HepG2 (cell line): ENCODE results near the gene SIX4. TPM values are rescaled to one million over a fixed set of nuclear protein-coding genes. Genes with fewer than 3 reads are reported as not detected.

Experiments used
- ARID5B ChIP-seq: IDR thresholded peaks from 2 replicates; pipeline ENCODE4 v1.4.0; 2020; ENCODE audit warnings: mild to moderate bottlenecking, missing genetic modification reagents
- EP300 ChIP-seq, 3 experiments: sonication (generic) in 1 of 3; formaldehyde crosslinking in 1 of 3; IDR thresholded peaks; 2 replicates each; pipeline versions ENCODE4 v1.5.1 to v1.6.1; 2011 to 2020; ENCODE audit warnings: low read depth in 2 of 3, low read length in 2 of 3, borderline replicate concordance in 1 of 3, improper control_type of control experiment in 1 of 3, mild to moderate bottlenecking in 1 of 3, missing genetic modification reagents in 1 of 3, moderate library complexity in 1 of 3
- FOSL2 ChIP-seq: sonication (generic); formaldehyde crosslinking; IDR thresholded peaks from 2 replicates; pipeline ENCODE4 v1.4.0; 2020; ENCODE audit warnings: missing genetic modification reagents
- GATAD2A ChIP-seq: IDR thresholded peaks from 2 replicates; pipeline ENCODE4 v1.6.1; 2016
- HOMEZ ChIP-seq: IDR thresholded peaks from 2 replicates; pipeline ENCODE4 v1.6.1; 2016; ENCODE audit warnings: low read depth
- JDP2 ChIP-seq: sonication (generic); formaldehyde crosslinking; IDR thresholded peaks from 2 replicates; pipeline ENCODE4 v1.8.1; 2022; ENCODE audit warnings: missing genetic modification reagents, borderline replicate concordance
- LBX2 ChIP-seq: sonication (generic); formaldehyde crosslinking; IDR thresholded peaks from 2 replicates; pipeline ENCODE4 v1.5.0; 2020; ENCODE audit warnings: missing genetic modification reagents, mild to moderate bottlenecking, borderline replicate concordance
- MEF2D ChIP-seq: sonication (generic); formaldehyde crosslinking; IDR thresholded peaks from 2 replicates; pipeline ENCODE4 v1.5.1; 2020; ENCODE audit warnings: mild to moderate bottlenecking, missing genetic modification reagents
- RARA ChIP-seq: IDR thresholded peaks from 2 replicates; pipeline ENCODE4 v1.6.1; 2016; ENCODE audit warnings: missing genetic modification reagents, missing compliant biosample characterization
- SOX13 ChIP-seq, 3 experiments: fragments of 450-650 bp in 1 of 3; sonication (generic) in 1 of 3; formaldehyde crosslinking in 1 of 3; IDR thresholded peaks in 2 of 3; conservative IDR thresholded peaks in 1 of 3; 2 replicates each; pipeline versions ENCODE4 v1.5.0 to v1.6.1; 2016 to 2020; ENCODE audit warnings: antibody characterized with exemption in 1 of 3, mild to moderate bottlenecking in 1 of 3, missing compliant biosample characterization in 1 of 3, missing genetic modification reagents in 1 of 3, moderate library complexity in 1 of 3
- SP4 ChIP-seq: sonication (generic); formaldehyde crosslinking; IDR thresholded peaks from 2 replicates; pipeline ENCODE4 v1.8.1; 2023; ENCODE audit warnings: mild to moderate bottlenecking, missing genetic modification reagents
- ZNF713 ChIP-seq: sonication (generic); formaldehyde crosslinking; IDR thresholded peaks from 2 replicates; pipeline ENCODE4 v1.4.0; 2020; ENCODE audit warnings: mild to moderate bottlenecking, missing genetic modification reagents
- ZSCAN22 ChIP-seq: sonication (generic); formaldehyde crosslinking; IDR thresholded peaks from 2 replicates; pipeline ENCODE4 v1.4.0; 2020; ENCODE audit warnings: mild to moderate bottlenecking, missing genetic modification reagents
- polyA plus RNA-seq, 8 experiments: library from polyadenylated mRNA; depleted of rRNA in 3 of 8; stranded (reverse) in 7 of 8; unstranded in 1 of 8; fragments of >200 nt; fragmentation: Illumina TruSeq in 4 of 8; extraction: Trizol in 4 of 8; gene quantifications; 2 replicates each; pipeline versions ENCODE4 v1.2.1 to v1.2.3, GENCODE V29; 2011 to 2016; ENCODE audit warnings: low read depth in 4 of 8, missing spikeins in 1 of 8, mixed read lengths in 1 of 8; ENCODE audit not compliant: insufficient read depth in 1 of 8
- total RNA-seq, 5 experiments: library from RNA; depleted of rRNA; stranded (reverse); fragments of >200 nt; fragmentation: Illumina TruSeq; extraction: Trizol; gene quantifications; 2 replicates each; pipeline ENCODE4 v1.2.3, GENCODE V29; 2016; ENCODE audit warnings: low read depth in 1 of 5
- TF ChIP-seq, protein P1 (sequence below): sonication (generic); formaldehyde crosslinking; IDR thresholded peaks from 2 replicates; pipeline ENCODE4; 2020; ENCODE audit warnings: missing genetic modification reagents, mild to moderate bottlenecking, borderline replicate concordance
- TF ChIP-seq, protein P2 (sequence below): sonication (generic); formaldehyde crosslinking; conservative IDR thresholded peaks from 2 replicates; pipeline ENCODE4 v1.8.0; 2022; ENCODE audit warnings: mild to moderate bottlenecking, moderate library complexity, missing genetic modification reagents
- TF ChIP-seq, protein P3 (sequence below): sonication (generic); formaldehyde crosslinking; IDR thresholded peaks from 2 replicates; pipeline ENCODE4 v1.5.0; 2020; ENCODE audit warnings: missing genetic modification reagents

SIX4 gene
- total and polyA plus RNA-seq, 2 of the 13 experiments (the other 11 are each of a cell fraction or from before 2014, with no cell fraction given), result 5.0 to 6.0 TPM

- TF ChIP-seq JDP2 (CRISPR knock-in tag), result no peak
- TF ChIP-seq EP300 (IDR thresholded peaks at IDR 0.05; ENCODE audit: low read depth in 2 of 2, low read length in 2 of 2), result peak in 1 of 2 experiments; percentile 78; a peak in 2 of 4 replicates
- TF ChIP-seq EP300 (CRISPR knock-in tag; IDR thresholded peaks at IDR 0.05; ENCODE audit: borderline replicate concordance), result no peak
- TF ChIP-seq ARID5B (CRISPR knock-in tag), result peak; percentile 94
- TF ChIP-seq ZSCAN22 (CRISPR knock-in tag), result no peak
- TF ChIP-seq SOX13 (IDR thresholded peaks at IDR 0.05), result no peak
- TF ChIP-seq SOX13 (CRISPR knock-in tag; conservative IDR thresholded peaks at IDR 0.05 in 1 of 2, IDR thresholded peaks at IDR 0.05 in 1 of 2), result peak in 1 of 2 experiments; percentile 82; a peak in 2 of 4 replicates
- peak; percentile 71 for TF ChIP-seq GATAD2A (CRISPR knock-in tag)
- TF ChIP-seq, protein P1, sequence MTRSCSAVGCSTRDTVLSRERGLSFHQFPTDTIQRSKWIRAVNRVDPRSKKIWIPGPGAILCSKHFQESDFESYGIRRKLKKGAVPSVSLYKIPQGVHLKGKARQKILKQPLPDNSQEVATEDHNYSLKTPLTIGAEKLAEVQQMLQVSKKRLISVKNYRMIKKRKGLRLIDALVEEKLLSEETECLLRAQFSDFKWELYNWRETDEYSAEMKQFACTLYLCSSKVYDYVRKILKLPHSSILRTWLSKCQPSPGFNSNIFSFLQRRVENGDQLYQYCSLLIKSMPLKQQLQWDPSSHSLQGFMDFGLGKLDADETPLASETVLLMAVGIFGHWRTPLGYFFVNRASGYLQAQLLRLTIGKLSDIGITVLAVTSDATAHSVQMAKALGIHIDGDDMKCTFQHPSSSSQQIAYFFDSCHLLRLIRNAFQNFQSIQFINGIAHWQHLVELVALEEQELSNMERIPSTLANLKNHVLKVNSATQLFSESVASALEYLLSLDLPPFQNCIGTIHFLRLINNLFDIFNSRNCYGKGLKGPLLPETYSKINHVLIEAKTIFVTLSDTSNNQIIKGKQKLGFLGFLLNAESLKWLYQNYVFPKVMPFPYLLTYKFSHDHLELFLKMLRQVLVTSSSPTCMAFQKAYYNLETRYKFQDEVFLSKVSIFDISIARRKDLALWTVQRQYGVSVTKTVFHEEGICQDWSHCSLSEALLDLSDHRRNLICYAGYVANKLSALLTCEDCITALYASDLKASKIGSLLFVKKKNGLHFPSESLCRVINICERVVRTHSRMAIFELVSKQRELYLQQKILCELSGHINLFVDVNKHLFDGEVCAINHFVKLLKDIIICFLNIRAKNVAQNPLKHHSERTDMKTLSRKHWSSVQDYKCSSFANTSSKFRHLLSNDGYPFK (CRISPR knock-in tag), result no peak
- TF ChIP-seq RARA (CRISPR knock-in tag), result peak; percentile 85
- TF ChIP-seq, protein P2, sequence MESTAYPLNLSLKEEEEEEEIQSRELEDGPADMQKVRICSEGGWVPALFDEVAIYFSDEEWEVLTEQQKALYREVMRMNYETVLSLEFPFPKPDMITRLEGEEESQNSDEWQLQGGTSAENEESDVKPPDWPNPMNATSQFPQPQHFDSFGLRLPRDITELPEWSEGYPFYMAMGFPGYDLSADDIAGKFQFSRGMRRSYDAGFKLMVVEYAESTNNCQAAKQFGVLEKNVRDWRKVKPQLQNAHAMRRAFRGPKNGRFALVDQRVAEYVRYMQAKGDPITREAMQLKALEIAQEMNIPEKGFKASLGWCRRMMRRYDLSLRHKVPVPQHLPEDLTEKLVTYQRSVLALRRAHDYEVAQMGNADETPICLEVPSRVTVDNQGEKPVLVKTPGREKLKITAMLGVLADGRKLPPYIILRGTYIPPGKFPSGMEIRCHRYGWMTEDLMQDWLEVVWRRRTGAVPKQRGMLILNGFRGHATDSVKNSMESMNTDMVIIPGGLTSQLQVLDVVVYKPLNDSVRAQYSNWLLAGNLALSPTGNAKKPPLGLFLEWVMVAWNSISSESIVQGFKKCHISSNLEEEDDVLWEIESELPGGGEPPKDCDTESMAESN (CRISPR knock-in tag), result no peak
- TF ChIP-seq, protein P3, sequence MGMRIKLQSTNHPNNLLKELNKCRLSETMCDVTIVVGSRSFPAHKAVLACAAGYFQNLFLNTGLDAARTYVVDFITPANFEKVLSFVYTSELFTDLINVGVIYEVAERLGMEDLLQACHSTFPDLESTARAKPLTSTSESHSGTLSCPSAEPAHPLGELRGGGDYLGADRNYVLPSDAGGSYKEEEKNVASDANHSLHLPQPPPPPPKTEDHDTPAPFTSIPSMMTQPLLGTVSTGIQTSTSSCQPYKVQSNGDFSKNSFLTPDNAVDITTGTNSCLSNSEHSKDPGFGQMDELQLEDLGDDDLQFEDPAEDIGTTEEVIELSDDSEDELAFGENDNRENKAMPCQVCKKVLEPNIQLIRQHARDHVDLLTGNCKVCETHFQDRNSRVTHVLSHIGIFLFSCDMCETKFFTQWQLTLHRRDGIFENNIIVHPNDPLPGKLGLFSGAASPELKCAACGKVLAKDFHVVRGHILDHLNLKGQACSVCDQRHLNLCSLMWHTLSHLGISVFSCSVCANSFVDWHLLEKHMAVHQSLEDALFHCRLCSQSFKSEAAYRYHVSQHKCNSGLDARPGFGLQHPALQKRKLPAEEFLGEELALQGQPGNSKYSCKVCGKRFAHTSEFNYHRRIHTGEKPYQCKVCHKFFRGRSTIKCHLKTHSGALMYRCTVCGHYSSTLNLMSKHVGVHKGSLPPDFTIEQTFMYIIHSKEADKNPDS, result no peak
- no peak for TF ChIP-seq ZNF713 (CRISPR knock-in tag)
- peak; percentile 96 for TF ChIP-seq MEF2D (CRISPR knock-in tag)
- TF ChIP-seq LBX2 (CRISPR knock-in tag), result no peak
- peak; percentile 40; the same call in 1 of the 2 replicates for TF ChIP-seq HOMEZ (CRISPR knock-in tag)
- no peak for TF ChIP-seq SP4 (CRISPR knock-in tag)
- TF ChIP-seq FOSL2 (CRISPR knock-in tag), result no peak
Observed at GRCh38 chr14:60665177-60665550, 59.0 kb downstream of the SIX4 start (continued).
